OCI-LY1 (cell line): Measurements from ENCODE around the gene RAD51AP1.

Source experiments
- H2AFZ ChIP-seq: fragments of 200-600 bp; sonication (generic), shearing (Covaris generic); 2 replicates; pipeline ENCODE4 v1.6.0; 2014; ENCODE audit warnings: antibody characterized with exemption, mild to moderate bottlenecking, low read length
- H3F3A ChIP-seq: fragments of 200-600 bp; sonication (generic), shearing (Covaris generic); 2 replicates; pipeline ENCODE4 v1.6.0; 2014; ENCODE audit warnings: mild to moderate bottlenecking, antibody characterized with exemption, low read length, moderate library complexity; ENCODE audit not compliant: insufficient read depth
- H3K27ac ChIP-seq: fragments of 200-600 bp; sonication (generic); 2 replicates; pipeline ENCODE4 v1.5.1; 2014; ENCODE audit warnings: low read length, mixed run types, mild to moderate bottlenecking, low read depth; ENCODE audit not compliant: poor library complexity, severe bottlenecking
- H3K27me3 ChIP-seq: fragments of 200-600 bp; sonication (generic); 2 replicates; pipeline ENCODE4 v1.6.0; 2014; ENCODE audit warnings: antibody characterized with exemption, mild to moderate bottlenecking, low read length, moderate library complexity; ENCODE audit not compliant: insufficient read depth
- H3K36me3 ChIP-seq: fragments of 200-600 bp; sonication (generic); 2 replicates; pipeline ENCODE4 v1.6.1; 2014; ENCODE audit warnings: mild to moderate bottlenecking, antibody characterized with exemption, low read length, moderate library complexity, mixed read lengths; ENCODE audit not compliant: insufficient read depth
- H3K4me1 ChIP-seq: fragments of 200-600 bp; sonication (generic); 2 replicates; pipeline ENCODE4 v1.5.1; 2014; ENCODE audit warnings: mild to moderate bottlenecking, low read length, moderate library complexity; ENCODE audit not compliant: insufficient read depth, severe bottlenecking
- H3K4me2 ChIP-seq: fragments of 200-600 bp; sonication (generic), shearing (Covaris generic); 2 replicates; pipeline ENCODE4 v1.6.1; 2014; ENCODE audit warnings: low read length
- H3K4me3 ChIP-seq: fragments of 200-600 bp; sonication (generic); 2 replicates; pipeline ENCODE4 v1.5.1; 2014; ENCODE audit warnings: low read length, low read depth, mild to moderate bottlenecking, mixed read lengths; ENCODE audit not compliant: poor library complexity, severe bottlenecking
- H3K79me2 ChIP-seq: fragments of 200-600 bp; shearing (Covaris generic); 2 replicates; pipeline ENCODE4 v1.6.1; 2016; ENCODE audit warnings: mixed run types, low read length, mixed read lengths; ENCODE audit not compliant: insufficient read depth
- H3K9ac ChIP-seq: fragments of 200-600 bp; sonication (generic), shearing (Covaris generic); 2 replicates; pipeline ENCODE4 v1.6.1; 2014; ENCODE audit warnings: mild to moderate bottlenecking, low read length, mixed read lengths
- H3K9me2 ChIP-seq: fragments of 200-600 bp; sonication (generic), shearing (Covaris generic); 2 replicates; pipeline ENCODE4 v1.6.1; 2014; ENCODE audit warnings: low read depth, mild to moderate bottlenecking, low read length, mixed read lengths
- H3K9me3 ChIP-seq: fragments of 200-600 bp; shearing (Covaris generic); 2 replicates; pipeline ENCODE4 v1.6.1; 2014; ENCODE audit warnings: low read length, mixed read lengths
- H4K20me1 ChIP-seq: fragments of 200-600 bp; sonication (generic), shearing (Covaris generic); 2 replicates; pipeline ENCODE4 v1.6.0; 2016; ENCODE audit warnings: mild to moderate bottlenecking, low read length; ENCODE audit not compliant: insufficient read depth
- EZH2 ChIP-seq: fragments of 200-600 bp; sonication (generic), shearing (Covaris generic); IDR thresholded peaks from 2 replicates; pipeline ENCODE4 v1.8.0; 2017; ENCODE audit warnings: borderline replicate concordance, mixed run types, mild to moderate bottlenecking, antibody characterized with exemption, low read length, moderate library complexity, mixed read lengths
- TF ChIP-seq, protein P1 (sequence below): fragments of 200-600 bp; sonication (generic), shearing (Covaris generic); IDR thresholded peaks from 2 replicates; pipeline ENCODE4 v1.5.1; 2017; ENCODE audit warnings: mild to moderate bottlenecking, antibody characterized with exemption, low read length, moderate library complexity, mixed read lengths

Gene RAD51AP1

GRCh38 chr12:4586500-4586899 lies 47.8 kb downstream of the RAD51AP1 start:
- no peaks in the 10 kb centered on the region for H3F3A ChIP-seq
- H3K36me3 ChIP-seq = no peaks in the 10 kb centered on the region
- H3K27ac ChIP-seq = no peak overlapping the region
- H3K9me3 ChIP-seq = no peaks in the 10 kb centered on the region
- TF ChIP-seq, protein P1, sequence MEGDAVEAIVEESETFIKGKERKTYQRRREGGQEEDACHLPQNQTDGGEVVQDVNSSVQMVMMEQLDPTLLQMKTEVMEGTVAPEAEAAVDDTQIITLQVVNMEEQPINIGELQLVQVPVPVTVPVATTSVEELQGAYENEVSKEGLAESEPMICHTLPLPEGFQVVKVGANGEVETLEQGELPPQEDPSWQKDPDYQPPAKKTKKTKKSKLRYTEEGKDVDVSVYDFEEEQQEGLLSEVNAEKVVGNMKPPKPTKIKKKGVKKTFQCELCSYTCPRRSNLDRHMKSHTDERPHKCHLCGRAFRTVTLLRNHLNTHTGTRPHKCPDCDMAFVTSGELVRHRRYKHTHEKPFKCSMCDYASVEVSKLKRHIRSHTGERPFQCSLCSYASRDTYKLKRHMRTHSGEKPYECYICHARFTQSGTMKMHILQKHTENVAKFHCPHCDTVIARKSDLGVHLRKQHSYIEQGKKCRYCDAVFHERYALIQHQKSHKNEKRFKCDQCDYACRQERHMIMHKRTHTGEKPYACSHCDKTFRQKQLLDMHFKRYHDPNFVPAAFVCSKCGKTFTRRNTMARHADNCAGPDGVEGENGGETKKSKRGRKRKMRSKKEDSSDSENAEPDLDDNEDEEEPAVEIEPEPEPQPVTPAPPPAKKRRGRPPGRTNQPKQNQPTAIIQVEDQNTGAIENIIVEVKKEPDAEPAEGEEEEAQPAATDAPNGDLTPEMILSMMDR = no peak
- TF ChIP-seq EZH2 = no peak
- no peak overlapping the region for H3K4me3 ChIP-seq
- H2AFZ ChIP-seq = no peak overlapping the region
- H4K20me1 ChIP-seq = no peaks in the 10 kb centered on the region
- H3K79me2 ChIP-seq = no peaks in the 10 kb centered on the region
- no peaks in the 10 kb centered on the region for H3K4me1 ChIP-seq
- no peak overlapping the region for H3K9ac ChIP-seq
- no peak overlapping the region for H3K4me2 ChIP-seq
- H3K9me2 ChIP-seq = no peaks in the 10 kb centered on the region
- no peaks in the 10 kb centered on the region for H3K27me3 ChIP-seq

- Histone ChIP-seq H3K27ac (no peak overlapping the region), H3K9ac (no peak overlapping the region), H3K27me3 (no peaks in the 10 kb centered on the region; the same call in 1 of the 2 replicates), H3K4me2 (no peak overlapping the region), H3K9me2 (no peaks in the 10 kb centered on the region), H2AFZ (no peak overlapping the region), H3K9me3 (no peaks in the 10 kb centered on the region), H3K4me1 (no peaks in the 10 kb centered on the region), H4K20me1 (no peaks in the 10 kb centered on the region), H3K4me3 (no peak overlapping the region), H3K36me3 (no peaks in the 10 kb centered on the region), H3F3A (no peaks in the 10 kb centered on the region), H3K79me2 (no peaks in the 10 kb centered on the region)
- TF ChIP-seq EZH2 = no peak
- TF ChIP-seq, protein P1 = peak; percentile 25; the same call in 1 of the 2 replicates
These were observed 48.4 kb downstream of the RAD51AP1 start for GRCh38 chr12:4587108-4587507.

GRCh38 chr12:4588916-4589315 lies 50.2 kb downstream of the RAD51AP1 start:
- H3K4me1 ChIP-seq = no peaks in the 10 kb centered on the region
- no peak overlapping the region for H3K4me3 ChIP-seq
- no peaks in the 10 kb centered on the region for H3K79me2 ChIP-seq
- no peaks in the 10 kb centered on the region for H3K36me3 ChIP-seq
- no peak overlapping the region for H3K27ac ChIP-seq
- no peaks in the 10 kb centered on the region for H3F3A ChIP-seq
- TF ChIP-seq, protein P1 = no peak
- TF ChIP-seq EZH2 = no peak
- no peak overlapping the region for H3K4me2 ChIP-seq
- no peak overlapping the region for H3K9ac ChIP-seq
- no peak overlapping the region for H2AFZ ChIP-seq
- H3K9me2 ChIP-seq = no peaks in the 10 kb centered on the region
- H3K9me3 ChIP-seq = no peaks in the 10 kb centered on the region
- no peaks in the 10 kb centered on the region for H4K20me1 ChIP-seq
- H3K27me3 ChIP-seq = no peaks in the 10 kb centered on the region; the same call in 1 of the 2 replicates
